ENCODE measurements around the gene PROK1. TPM values are rescaled to one million over a fixed set of nuclear protein-coding genes. Genes with fewer than 3 reads are reported as not detected.

The PROK1 gene
- total RNA-seq, 2 donors from 2014 or later, result not detected

- intact Hi-C loops (cut with DNase I), result no loop called here
- no peak for TF ChIP-seq CTCF (IDR thresholded peaks at IDR 0.05)
- Histone ChIP-seq H3K9me3 (no peaks in the 10 kb centered on the region), H3K36me3 (no peaks in the 10 kb centered on the region), H3K9ac (ENCODE audit: low read depth in 2 of 2, low read length in 2 of 2) (no peak overlapping the region), H3K4me3 (no peak overlapping the region), H3K27ac (no peak overlapping the region), H3K27me3 (no peaks in the 10 kb centered on the region), H3K4me1 (no peaks in the 10 kb centered on the region)
- DNase-seq, result no peak
These were observed 22.0 kb upstream of the PROK1 start for GRCh38 chr1:110428946-110429345.

- no peak overlapping the region for H3K4me3 ChIP-seq
- intact Hi-C loops (cut with DNase I), result no loop called here
- no peaks in the 10 kb centered on the region for H3K36me3 ChIP-seq
- no peak for TF ChIP-seq CTCF (IDR thresholded peaks at IDR 0.05)
- H3K9ac ChIP-seq (ENCODE audit: low read depth in 2 of 2, low read length in 2 of 2), result no peak overlapping the region
- H3K27me3 ChIP-seq, result no peaks in the 10 kb centered on the region
- H3K27ac ChIP-seq, result no peak overlapping the region
- no peak for DNase-seq
- no peaks in the 10 kb centered on the region for H3K9me3 ChIP-seq
- no peaks in the 10 kb centered on the region for H3K4me1 ChIP-seq
These were observed 20.6 kb upstream of the PROK1 start for GRCh38 chr1:110430366-110430765.

- intact Hi-C loops (cut with DNase I), result no loop called here
- no peak overlapping the region for H3K27ac ChIP-seq
- H3K36me3 ChIP-seq, result no peaks in the 10 kb centered on the region
- H3K27me3 ChIP-seq, result no peaks in the 10 kb centered on the region
- H3K4me3 ChIP-seq, result no peak overlapping the region
- DNase-seq, result no peak
- no peaks in the 10 kb centered on the region for H3K9me3 ChIP-seq
- TF ChIP-seq CTCF (IDR thresholded peaks at IDR 0.05), result no peak
- H3K9ac ChIP-seq (ENCODE audit: low read depth in 2 of 2, low read length in 2 of 2), result no peak overlapping the region
- H3K4me1 ChIP-seq, result no peaks in the 10 kb centered on the region
These were observed 20.0 kb upstream of the PROK1 start for GRCh38 chr1:110430901-110431300.

GRCh38 chr1:110433213-110433612, 17.7 kb upstream of the PROK1 start:
- TF ChIP-seq CTCF (IDR thresholded peaks at IDR 0.05), result no peak
- DNase-seq, result no peak
- H3K4me1 ChIP-seq, result no peaks in the 10 kb centered on the region
- no peak overlapping the region for H3K4me3 ChIP-seq
- no peaks in the 10 kb centered on the region for H3K36me3 ChIP-seq
- H3K27me3 ChIP-seq, result no peaks in the 10 kb centered on the region
- H3K9ac ChIP-seq (ENCODE audit: low read depth in 2 of 2, low read length in 2 of 2), result no peak overlapping the region
- no peaks in the 10 kb centered on the region for H3K9me3 ChIP-seq
- no peak overlapping the region for H3K27ac ChIP-seq
- intact Hi-C loops (cut with DNase I), result no loop called here

GRCh38 chr1:110433803-110434202, 17.1 kb upstream of the PROK1 start:
- TF ChIP-seq CTCF (IDR thresholded peaks at IDR 0.05), result no peak
- Histone ChIP-seq H3K9me3 (no peaks in the 10 kb centered on the region), H3K4me1 (no peaks in the 10 kb centered on the region), H3K4me3 (no peak overlapping the region), H3K9ac (ENCODE audit: low read depth in 2 of 2, low read length in 2 of 2) (no peak overlapping the region), H3K36me3 (no peaks in the 10 kb centered on the region), H3K27ac (no peak overlapping the region), H3K27me3 (no peaks in the 10 kb centered on the region)
- intact Hi-C loops (cut with DNase I), result no loop called here
- no peak for DNase-seq

GRCh38 chr1:110434946-110435345, 16.0 kb upstream of the PROK1 start:
- Histone ChIP-seq H3K27me3 (no peaks in the 10 kb centered on the region), H3K4me3 (no peak overlapping the region), H3K9me3 (no peaks in the 10 kb centered on the region), H3K36me3 (no peaks in the 10 kb centered on the region), H3K27ac (no peak overlapping the region), H3K4me1 (no peaks in the 10 kb centered on the region), H3K9ac (ENCODE audit: low read depth in 2 of 2, low read length in 2 of 2) (no peak overlapping the region)
- TF ChIP-seq CTCF (IDR thresholded peaks at IDR 0.05), result no peak
- DNase-seq, result no peak
- intact Hi-C loops (cut with DNase I), result no loop called here

All from colonic mucosa (tissue), 4 donors.